G401 (cell line): ENCODE data around the gene SPDL1. TPM values are rescaled to one million over a fixed set of nuclear protein-coding genes. Genes with fewer than 3 reads are reported as not detected.

ENCODE experiments used
- DNase-seq: peaks from one replicate; pipeline ENCODE4 v3.0.0-alpha.2; 2015; ENCODE audit warnings: low spot score
- in situ Hi-C: cut with HindIII; loops from 2 replicates; pipeline ENCODE4 v1.10.0; 2016; ENCODE audit warnings: low sequenced_read_pairs, mixed read lengths
- total RNA-seq: library from RNA; depleted of rRNA; stranded (reverse); fragments of >200 nt; shearing (Covaris generic); gene quantifications from 2 replicates; pipeline ENCODE4 v1.2.3, GENCODE V29; 2014

The SPDL1 gene
- total RNA-seq, 1 experiment from 2014 or later, result 16.4 TPM

- no peak for DNase-seq
- in situ Hi-C loops, result no loop called here
These were observed 14.1 kb upstream of the SPDL1 start for GRCh38 chr5:169569513-169569912.

GRCh38 chr5:169571355-169571754, 12.2 kb upstream of the SPDL1 start:
- in situ Hi-C loops, result no loop called here

GRCh38 chr5:169574134-169574646, 9.4 kb upstream of the SPDL1 start:
- in situ Hi-C loops, result no loop called here
- no peak for DNase-seq

More at GRCh38 chr5:169571355-169571754, 12.2 kb upstream of the SPDL1 start:
- no peak for DNase-seq

- no peak for DNase-seq
- in situ Hi-C loops, result no loop called here
These were observed 7.4 kb upstream of the SPDL1 start for GRCh38 chr5:169576181-169576598.

- in situ Hi-C loops, result no loop called here
- peak; percentile 16 for DNase-seq
These were observed 5.6 kb upstream of the SPDL1 start for GRCh38 chr5:169577951-169578350.

- in situ Hi-C loops, result no loop called here
These were observed 2.6 kb upstream of the SPDL1 start for GRCh38 chr5:169580964-169581363.

GRCh38 chr5:169581580-169582227, 1.9 kb upstream of the SPDL1 start:
- DNase-seq, result peak; percentile 74
- in situ Hi-C loops, result no loop called here

More at GRCh38 chr5:169580964-169581363, 2.6 kb upstream of the SPDL1 start:
- no peak for DNase-seq

- no peak for DNase-seq
- in situ Hi-C loops, result no loop called here
These were observed 511 bp upstream of the SPDL1 start for GRCh38 chr5:169583101-169583423.

GRCh38 chr5:169584998-169585451, 1.5 kb downstream of the SPDL1 start:
- in situ Hi-C loops, result no loop called here
- no peak for DNase-seq

- no peak for DNase-seq
- in situ Hi-C loops, result no loop called here
These were observed 7.0 kb downstream of the SPDL1 start for GRCh38 chr5:169590602-169591001.

- in situ Hi-C loops, result no loop called here
- no peak for DNase-seq
These were observed 8.1 kb downstream of the SPDL1 start for GRCh38 chr5:169591636-169592035.

GRCh38 chr5:169592937-169593650, 9.5 kb downstream of the SPDL1 start:
- no peak for DNase-seq
- in situ Hi-C loops, result no loop called here

GRCh38 chr5:169595172-169595820, 11.7 kb downstream of the SPDL1 start:
- in situ Hi-C loops, result no loop called here
- no peak for DNase-seq

- DNase-seq, result no peak
- in situ Hi-C loops, result no loop called here
These were observed 15.9 kb downstream of the SPDL1 start for GRCh38 chr5:169599451-169599850.

- in situ Hi-C loops, result no loop called here
- no peak for DNase-seq
These were observed 19.0 kb downstream of the SPDL1 start for GRCh38 chr5:169602535-169602934.

GRCh38 chr5:169606279-169606678, 22.7 kb downstream of the SPDL1 start:
- no peak for DNase-seq
- in situ Hi-C loops, result no loop called here

GRCh38 chr5:169607882-169608281, 24.3 kb downstream of the SPDL1 start:
- DNase-seq, result no peak
- in situ Hi-C loops, result no loop called here

GRCh38 chr5:169609716-169610115, 26.1 kb downstream of the SPDL1 start:
- in situ Hi-C loops, result no loop called here
- DNase-seq, result no peak

GRCh38 chr5:169610606-169611005, 27.0 kb downstream of the SPDL1 start:
- in situ Hi-C loops, result no loop called here
- DNase-seq, result no peak

- in situ Hi-C loops, result no loop called here
- DNase-seq, result no peak
These were observed 32.0 kb downstream of the SPDL1 start for GRCh38 chr5:169615561-169615960.
